HG03571 (cell line): ENCODE measurements around the gene PRRC2B.
"Not testable (repeated sequence)": the region's sequence is repeated elsewhere in the genome, so short reads cannot be mapped to it uniquely, and the experiment has no call there.

ENCODE experiments used
- ATAC-seq: cut with Tn5 transposase; IDR thresholded peaks from one replicate; pipeline ENCODE4 v1.9.1; 2021; ENCODE audit not compliant: unreplicated experiment

The PRRC2B gene

DNA sequence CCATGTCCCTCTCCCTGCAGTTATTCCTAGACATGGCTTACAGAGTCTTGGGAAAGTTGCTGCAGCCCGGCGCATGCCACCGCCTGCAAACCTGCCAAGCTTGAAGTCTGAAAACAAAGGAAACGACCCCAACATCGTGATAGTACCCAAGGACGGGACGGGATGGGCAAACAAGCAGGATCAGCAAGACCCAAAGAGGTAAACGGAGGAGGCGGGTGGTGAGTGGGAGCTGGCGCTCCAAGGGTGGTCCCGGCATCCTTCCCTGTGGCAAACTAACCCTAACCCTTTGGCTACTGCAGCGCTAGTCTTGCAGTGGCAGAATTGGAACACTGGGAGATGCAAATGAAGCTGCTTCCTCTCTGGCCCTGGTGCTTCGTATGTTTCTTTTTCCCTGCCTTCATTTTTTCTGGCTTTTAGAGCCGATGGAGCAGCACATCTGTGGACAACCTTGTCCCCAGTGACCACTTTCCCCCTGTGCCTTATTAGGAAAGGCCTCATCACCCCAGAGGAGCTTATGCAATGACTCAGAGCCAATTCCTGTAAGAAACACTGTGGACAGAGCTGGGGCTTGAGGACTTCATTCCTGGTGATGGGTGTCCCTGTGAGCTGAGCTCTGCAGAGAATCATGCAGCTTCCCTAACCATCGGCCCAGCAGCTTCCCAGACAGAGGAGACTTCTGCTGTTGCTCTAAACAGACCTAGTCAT, 38.9 kb downstream of the PRRC2B start:
- ATAC-seq, result no peak

DNA sequence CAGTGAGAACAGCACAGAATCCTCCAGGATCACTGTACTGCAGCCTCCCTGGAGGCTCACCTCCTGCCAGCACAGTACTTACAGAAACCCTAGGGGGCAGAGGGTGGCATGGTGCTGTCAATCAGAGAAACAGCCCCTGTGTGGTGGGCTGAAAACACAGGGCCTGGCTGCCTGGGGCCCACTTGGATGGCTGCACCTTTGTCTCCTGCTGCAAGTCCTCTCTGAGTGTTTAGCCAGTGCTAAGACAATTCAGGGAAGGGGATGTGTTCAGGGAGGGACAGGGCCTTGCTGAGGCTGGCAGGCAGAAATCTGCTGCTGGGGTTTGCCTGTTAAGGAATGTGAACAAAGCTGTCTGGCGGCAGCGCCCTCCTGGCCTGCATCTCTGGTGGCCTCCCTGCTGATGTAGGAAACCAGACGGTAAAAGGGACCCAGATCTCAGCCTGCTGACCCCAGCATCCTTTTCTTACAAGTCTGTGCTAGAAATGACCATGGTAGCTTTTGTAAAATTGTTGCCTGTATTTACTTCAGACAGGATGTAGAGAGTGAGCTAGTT, 39.5 kb downstream of the PRRC2B start:
- ATAC-seq, result no peak

- ATAC-seq, result no peak
These were observed 40.8 kb downstream of the PRRC2B start for GRCh38 chr9:131434673-131435072.

DNA sequence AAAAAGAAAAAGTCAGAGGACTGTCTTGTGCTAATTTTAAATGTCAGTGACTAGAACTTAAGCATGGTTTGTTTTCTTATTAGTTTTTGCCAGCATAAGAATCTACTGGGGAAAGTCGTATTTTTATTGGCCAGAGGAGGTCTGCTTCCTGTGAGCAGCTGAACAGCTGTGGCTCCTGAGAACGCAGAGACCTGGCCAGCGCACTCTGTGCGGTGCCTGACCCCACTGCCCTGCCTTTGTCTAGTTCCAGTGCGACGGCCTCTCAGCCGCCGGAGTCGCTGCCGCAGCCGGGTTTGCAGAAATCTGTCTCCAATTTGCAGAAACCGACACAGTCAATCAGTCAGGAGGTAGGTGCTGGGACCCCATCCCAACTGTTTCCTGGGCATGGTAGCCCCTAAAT, 42.5 kb downstream of the PRRC2B start:
- ATAC-seq, result no peak

- ATAC-seq, result no peak
These were observed 43.0 kb downstream of the PRRC2B start for GRCh38 chr9:131436865-131437271.

DNA sequence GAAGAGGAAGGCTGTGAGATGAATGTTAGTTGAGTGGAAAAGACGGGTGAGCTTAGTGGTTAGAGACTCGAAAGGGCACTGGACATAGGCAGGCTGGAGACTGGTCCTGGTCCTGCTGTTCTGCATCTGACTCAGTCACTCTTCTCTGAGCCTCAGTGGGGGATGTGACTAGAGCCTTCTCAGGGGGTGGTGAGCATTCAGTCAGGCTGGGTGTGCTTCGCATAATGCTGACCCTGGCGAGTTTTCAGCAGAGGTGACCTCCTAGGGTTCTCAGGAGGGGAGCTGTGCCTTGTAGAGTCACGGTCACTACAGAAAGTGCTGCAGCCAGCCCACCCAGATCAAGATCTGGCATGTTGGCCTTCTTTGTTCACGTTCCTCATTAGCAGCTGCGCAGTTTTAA, 44.3 kb downstream of the PRRC2B start:
- ATAC-seq, result no peak

DNA sequence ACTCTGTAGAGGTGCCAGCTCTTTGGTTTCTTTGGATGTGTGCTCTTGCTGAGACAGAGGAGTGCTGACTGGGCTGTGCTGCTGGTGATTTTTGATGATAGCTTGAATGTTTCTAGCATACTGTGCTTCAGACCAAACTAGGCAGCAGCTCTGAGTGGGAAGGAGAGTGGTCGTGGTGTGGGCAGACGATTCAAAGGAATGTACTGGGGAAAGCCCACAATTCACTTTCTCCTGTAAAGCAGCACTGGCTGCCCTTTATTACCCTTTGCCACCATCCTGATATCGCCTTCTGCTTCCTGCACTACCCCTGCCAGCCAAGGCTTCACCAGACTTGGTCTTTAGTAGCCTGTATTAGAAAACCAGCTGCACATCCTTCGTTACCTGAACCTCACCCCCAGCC, 45.3 kb downstream of the PRRC2B start:
- ATAC-seq, result no peak

DNA sequence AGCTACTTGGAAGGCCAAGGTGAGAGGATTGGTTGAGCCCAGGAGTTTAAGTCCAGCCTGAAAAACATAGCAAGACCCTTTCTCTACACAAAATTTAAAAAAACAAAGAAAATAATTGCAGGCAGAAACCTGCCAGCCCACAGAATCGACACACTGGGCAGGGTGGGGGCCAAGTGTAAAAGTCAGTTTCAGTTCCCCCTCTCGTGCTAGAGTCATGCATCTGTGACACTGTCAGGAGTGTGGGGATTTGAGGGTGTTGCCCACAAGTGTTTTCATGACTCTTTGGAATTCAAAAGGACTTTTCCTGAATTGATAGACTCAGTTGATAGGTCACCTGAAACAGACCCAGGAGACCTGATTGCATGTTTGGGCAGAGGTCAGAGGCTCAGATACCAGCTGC, 47.6 kb downstream of the PRRC2B start:
- ATAC-seq, result no peak

- ATAC-seq, result no peak
These were observed 48.5 kb downstream of the PRRC2B start for GRCh38 chr9:131442351-131442750.

DNA sequence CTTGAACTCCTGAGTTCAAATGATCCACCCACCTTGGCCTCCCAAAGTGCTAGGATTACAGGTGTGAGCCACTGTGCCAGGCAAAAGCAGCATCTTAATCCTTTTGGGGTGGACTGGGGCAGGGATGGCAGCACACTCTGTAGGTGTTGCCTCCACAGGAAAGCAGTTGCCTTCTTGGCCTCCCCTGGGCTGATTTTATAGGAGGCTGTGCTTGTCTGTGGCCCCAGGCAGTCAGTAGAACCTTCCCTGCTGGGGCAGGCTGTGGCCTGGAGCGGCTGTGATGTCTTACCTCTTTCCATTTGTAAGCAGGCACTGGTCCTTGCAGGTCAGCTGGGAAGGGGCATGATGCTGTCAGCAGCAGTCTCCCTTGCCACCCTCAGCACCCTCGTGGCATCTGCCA, 49.8 kb downstream of the PRRC2B start:
- no peak for ATAC-seq

DNA sequence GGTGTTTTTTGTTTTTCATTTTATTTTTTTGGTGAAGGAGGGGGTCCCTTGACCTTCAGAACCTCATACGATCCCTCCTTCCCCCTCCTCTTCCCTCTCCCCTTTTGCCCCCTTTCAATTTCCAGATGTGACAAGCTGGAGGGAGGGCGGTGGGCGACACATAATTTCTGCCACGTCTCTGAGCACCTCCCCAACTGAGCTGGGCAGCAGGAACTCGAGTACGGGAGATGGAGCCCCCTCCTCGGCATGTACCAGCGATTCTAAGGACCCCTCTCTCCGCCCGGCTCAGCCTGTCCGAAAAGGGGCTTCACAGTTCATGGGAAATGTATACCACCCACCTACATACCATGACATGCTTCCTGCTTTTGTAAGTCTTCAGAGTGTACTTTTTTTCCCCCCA, 52.4 kb downstream of the PRRC2B start:
- no peak for ATAC-seq

DNA sequence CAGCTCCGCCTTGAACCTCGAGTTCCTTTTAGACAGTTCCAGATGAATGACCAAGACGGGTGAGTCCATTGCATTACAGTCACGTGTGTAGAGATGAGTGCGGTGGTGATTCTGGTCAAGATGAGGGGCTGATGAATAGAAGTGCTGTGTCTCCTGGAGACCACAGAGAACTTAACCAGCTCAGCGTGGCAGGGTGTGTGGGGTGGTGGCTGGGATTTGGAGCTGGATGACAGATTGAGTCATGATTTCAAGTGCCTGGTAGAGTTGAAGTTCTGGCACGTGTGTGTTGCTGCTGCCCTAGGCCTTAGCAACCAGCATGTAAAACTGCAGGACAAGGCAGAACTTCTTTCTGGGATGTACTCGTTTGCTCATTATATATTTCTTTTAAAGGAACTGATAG, 53.3 kb downstream of the PRRC2B start:
- ATAC-seq, result no peak

DNA sequence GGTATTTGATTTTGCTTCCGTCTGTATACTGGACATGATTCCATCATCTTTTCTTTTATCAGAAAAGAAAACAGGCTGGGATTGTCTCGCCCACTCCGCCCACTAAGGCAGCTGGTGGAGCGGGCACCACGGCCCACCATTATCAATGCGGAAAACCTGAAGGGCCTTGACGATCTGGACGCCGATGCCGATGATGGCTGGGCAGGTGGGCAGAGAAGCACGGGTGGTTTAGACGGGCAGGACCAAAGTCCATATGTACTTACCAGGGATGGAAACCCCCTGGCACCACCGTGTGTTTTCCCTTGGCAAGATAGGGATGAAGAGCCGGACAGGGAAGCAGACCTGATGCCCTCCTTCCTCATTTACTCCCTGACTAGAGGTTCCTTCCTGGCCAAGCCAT, 53.7 kb downstream of the PRRC2B start:
- ATAC-seq, result no peak

DNA sequence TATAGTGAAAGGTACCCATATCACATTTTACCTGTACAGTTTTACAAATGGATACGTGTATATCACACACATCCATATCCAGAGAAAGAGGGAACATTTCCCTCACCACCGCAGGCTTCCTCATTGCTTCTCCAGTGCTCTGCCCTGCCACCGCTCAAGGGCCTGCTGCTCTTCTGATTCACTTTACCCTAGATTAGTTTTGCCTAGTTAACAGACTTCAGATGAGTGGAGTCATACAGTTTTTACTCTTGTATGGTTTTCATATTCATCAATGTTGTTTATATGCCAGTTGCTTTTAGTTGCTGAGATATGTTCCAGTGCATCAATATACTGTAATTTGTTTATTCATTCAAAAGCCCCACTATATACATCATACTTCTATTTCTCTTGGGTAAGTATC, 54.9 kb downstream of the PRRC2B start:
- no peak for ATAC-seq

- no peak for ATAC-seq
These were observed 55.4 kb downstream of the PRRC2B start for GRCh38 chr9:131449276-131449675.

- ATAC-seq, result no peak
These were observed 60.1 kb downstream of the PRRC2B start for GRCh38 chr9:131454028-131454427.

GRCh38 chr9:131455655-131456054, 61.8 kb downstream of the PRRC2B start:
- ATAC-seq, result not testable (repeated sequence)

GRCh38 chr9:131457746-131458145, 63.9 kb downstream of the PRRC2B start:
- no peak for ATAC-seq

DNA sequence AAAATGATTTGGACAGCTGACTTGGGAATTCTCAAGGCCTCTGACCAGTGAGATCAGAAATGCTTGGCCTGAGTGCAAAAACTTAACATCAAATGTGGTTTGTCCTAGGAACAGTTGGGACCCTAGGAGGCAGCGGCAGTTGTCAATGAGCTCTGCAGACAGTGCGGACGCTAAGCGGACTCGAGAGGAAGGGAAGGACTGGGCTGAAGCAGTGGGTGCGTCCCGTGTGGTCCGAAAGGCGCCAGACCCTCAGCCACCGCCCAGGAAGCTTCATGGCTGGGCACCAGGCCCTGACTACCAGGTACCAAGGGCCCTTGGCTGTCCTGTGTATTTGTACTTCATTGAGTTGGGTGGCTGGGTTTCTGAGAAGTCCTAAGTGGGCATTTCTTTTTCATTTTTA, 65.2 kb downstream of the PRRC2B start:
- ATAC-seq, result no peak

DNA sequence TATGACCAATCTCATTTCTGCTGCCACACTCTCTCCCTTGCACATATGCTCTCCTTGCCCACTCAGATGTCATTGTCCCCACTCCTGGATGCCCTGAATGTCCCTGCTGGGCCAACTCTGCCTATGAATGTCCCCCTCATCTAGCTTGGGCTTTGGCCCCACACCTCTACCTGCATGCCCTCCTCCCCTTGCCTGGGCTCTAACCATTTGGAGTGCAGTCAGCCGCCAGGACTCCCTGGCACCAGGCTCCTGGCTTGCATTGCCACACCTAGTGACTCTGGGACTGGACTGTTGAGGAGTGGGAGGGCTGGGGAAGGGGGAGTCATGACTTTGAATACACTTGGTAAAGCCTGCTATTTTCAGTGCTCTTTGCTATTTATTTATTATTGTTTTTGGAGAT, 67.3 kb downstream of the PRRC2B start:
- no peak for ATAC-seq

DNA sequence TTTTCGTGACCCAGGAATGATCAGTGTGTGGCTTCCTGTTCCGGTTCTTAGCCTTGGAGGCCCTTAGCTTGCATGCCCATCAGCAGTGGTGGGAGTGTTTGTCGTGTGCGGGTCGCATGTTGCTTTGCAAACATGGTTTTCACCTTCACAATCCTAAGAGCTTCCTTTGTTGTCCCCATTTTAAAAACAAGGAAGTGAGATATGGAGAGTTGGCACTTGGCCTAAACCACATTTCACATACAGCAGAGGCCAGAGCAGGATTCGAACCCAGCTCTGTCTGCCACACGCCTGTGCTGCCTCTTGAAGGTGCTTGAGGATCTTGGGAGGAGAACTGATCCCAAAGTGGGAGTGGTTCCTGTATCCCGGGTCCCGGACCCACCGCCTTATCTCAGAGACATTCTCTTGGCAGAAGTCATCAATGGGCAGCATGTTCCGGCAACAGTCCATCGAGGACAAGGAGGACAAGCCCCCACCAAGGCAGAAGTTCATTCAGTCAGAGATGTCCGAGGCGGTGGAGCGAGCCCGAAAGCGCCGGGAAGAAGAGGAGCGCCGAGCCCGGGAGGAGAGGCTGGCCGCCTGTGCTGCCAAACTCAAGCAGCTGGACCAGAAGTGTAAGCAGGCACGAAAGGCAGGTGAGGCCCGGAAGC, 70.6 kb downstream of the PRRC2B start:
- ATAC-seq, result no peak

- no peak for ATAC-seq
These were observed 71.5 kb downstream of the PRRC2B start for GRCh38 chr9:131465401-131465800.
